Body of pancreas (tissue), 4 donors: ENCODE data around the gene CUEDC2.

Experiments used
- POLR2A ChIP-seq, 3 donors: fragments of 450-650 bp; IDR thresholded peaks; one replicate each; pipeline ENCODE4 v1.6.1; 2016; ENCODE audit warnings: antibody characterized with exemption in 3 of 3, mild to moderate bottlenecking in 2 of 3
- TF ChIP-seq, protein P1 (sequence below), 7 experiments: fragments of 450-650 bp in 4 of 7; fragments of 200-600 bp in 3 of 7; sonication (generic) in 3 of 7; IDR thresholded peaks; one replicate each; pipeline ENCODE4 v1.5.1; 2016 to 2019; ENCODE audit warnings: antibody characterized with exemption in 7 of 7

DNA sequence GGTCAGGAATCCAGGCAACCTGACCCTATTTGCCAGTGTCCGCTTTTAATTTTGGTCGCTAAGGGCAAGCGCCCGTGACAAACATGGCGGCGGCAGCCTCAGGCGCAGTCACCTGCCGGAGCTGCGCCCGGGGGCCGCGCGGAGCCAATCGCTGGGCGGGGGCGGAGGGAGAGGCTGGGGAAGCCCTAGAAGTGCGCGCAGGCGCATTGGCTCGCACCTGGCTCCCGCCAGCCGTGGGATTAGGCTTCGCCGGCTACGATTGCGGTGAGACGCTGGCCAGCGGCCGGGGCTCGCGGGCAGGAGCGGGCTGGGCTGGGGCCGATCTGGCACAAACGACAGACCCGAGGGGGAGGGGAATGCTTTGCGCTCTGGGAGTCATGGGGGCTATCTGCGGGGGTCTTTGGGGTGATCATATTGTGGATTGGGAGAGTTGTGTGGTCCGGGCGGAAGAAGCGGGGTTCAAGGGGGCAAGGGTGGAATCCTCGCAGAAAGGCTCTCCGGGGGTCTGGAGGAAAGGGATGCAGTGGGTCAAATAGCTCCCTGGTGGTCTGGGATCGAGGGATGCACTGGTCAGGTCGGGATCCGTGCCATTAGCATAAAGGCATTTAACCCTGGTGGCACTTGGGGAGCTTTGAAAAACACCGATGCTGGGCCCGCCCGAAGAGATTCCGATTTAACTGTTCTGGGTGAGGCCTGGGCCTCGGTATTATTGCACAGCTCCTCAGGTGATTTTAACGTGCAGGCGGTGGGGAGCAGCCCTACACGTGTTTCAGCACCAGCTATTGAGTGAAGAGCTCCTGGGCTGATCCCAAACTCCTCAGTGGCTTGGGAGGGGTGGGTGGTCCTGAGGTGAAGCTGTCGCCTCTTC is 29.0 kb upstream of the CUEDC2 start:
- TF ChIP-seq, protein P1, sequence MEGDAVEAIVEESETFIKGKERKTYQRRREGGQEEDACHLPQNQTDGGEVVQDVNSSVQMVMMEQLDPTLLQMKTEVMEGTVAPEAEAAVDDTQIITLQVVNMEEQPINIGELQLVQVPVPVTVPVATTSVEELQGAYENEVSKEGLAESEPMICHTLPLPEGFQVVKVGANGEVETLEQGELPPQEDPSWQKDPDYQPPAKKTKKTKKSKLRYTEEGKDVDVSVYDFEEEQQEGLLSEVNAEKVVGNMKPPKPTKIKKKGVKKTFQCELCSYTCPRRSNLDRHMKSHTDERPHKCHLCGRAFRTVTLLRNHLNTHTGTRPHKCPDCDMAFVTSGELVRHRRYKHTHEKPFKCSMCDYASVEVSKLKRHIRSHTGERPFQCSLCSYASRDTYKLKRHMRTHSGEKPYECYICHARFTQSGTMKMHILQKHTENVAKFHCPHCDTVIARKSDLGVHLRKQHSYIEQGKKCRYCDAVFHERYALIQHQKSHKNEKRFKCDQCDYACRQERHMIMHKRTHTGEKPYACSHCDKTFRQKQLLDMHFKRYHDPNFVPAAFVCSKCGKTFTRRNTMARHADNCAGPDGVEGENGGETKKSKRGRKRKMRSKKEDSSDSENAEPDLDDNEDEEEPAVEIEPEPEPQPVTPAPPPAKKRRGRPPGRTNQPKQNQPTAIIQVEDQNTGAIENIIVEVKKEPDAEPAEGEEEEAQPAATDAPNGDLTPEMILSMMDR (IDR thresholded peaks at IDR 0.05) = no peak
- peak; percentile 44 to 81 (median 77) for TF ChIP-seq POLR2A (IDR thresholded peaks at IDR 0.05)
